ENCODE data around the gene ARID4A.
A peak's percentile ranks its signal among the peaks of the same experiment; 100 is the strongest.

ARID4A gene

DNA sequence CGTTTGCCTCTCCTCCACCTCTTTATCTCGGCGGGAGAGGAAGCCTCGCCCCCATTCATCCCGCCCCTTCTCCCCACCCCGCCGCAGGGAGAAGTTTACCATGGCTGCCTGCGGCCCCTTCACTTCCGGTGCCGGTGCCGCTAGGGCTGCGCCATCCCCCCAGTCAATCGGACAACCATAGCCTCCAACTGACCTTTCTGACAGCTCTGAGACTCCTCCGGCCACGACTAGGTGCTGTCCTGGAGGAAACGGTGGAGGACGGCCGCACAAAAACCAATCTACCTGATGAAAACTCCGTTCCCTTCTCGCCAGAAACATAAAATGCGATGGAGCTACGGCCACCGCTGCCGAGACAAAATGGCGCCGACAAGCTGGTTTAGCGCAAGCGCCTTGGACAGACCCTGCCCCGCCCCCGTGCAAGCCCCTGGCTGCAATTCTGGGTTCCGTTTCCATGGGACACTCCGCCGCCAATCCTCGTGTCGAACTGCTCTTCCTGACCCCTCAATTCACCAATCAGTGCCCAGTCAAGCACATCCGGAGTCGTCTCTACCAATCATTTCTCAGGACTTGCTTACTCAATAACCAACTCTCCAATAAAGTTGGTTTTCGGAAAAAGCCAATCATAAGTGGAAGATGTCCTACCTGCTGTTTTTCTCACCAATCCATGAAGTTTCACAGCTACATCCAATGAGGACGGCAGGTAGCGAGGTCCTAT is 436 bp upstream of the ARID4A start (continued):
- TF ChIP-seq OSR1 (CRISPR knock-in tag; IDR thresholded peaks at IDR 0.05), result peak; percentile 97
- peak; percentile 100 for TF ChIP-seq PPARA (CRISPR knock-in tag; IDR thresholded peaks at IDR 0.05; ENCODE audit: borderline replicate concordance)
- peak; percentile 90; the same call in 1 of the 2 replicates for TF ChIP-seq ESRRG (CRISPR knock-in tag; IDR thresholded peaks at IDR 0.05)
- TF ChIP-seq TOX (CRISPR knock-in tag; IDR thresholded peaks at IDR 0.05; ENCODE audit: borderline replicate concordance), result peak; percentile 90

DNA sequence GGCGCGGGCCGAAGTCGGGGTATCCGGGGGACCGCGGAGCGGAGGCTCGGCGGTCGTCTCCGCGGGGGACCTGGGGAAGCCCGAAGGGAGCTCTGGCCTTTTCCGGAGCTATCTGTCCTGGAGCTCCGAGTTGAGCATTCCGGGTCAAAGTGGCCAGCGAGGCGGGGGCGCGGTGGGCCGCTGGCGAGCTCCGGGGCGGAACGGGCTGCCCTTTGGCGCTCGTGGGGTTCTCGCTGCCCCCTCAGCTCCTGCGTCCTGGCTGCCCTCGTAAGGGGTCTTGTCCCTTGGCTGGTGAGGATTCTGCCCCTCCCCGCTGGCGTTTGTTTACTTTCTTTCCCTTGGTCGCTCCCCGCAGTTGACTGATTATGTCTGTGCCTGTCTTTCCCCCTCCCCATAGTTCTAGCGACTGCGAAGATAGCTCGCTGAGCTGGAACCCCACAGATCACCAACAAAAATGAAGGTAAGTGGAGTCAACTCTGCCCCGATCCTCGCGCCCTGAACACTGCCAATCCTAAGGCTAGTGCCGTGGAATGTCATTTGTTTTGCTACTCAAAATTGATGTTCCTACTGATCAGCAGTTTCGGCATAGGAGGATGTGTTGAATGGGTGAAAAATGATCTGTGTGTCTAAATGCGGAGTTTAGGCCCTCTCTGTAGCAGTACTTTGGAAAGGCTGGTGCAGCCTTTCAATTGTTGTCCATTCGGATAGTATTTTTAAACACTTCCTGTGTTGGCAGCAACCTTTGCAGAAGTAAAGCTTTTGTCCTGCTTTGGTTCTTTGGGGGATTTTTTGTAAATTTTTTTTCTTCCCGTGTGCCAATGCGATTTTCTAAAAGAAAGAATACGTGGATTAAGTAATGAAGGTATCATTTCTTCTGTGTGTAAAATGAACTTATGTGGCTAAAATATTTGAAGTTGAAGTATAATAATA is 1.3 kb downstream of the ARID4A start:
- ATAC-seq, result no peak
- TF ChIP-seq CSDC2 (CRISPR knock-in tag; IDR thresholded peaks at IDR 0.05) (no peak), TCF4 (CRISPR knock-in tag; IDR thresholded peaks at IDR 0.05; ENCODE audit: borderline replicate concordance) (no peak), ZFP3 (CRISPR knock-in tag; IDR thresholded peaks at IDR 0.05) (no peak), ISL1 (CRISPR knock-in tag; IDR thresholded peaks at IDR 0.05) (no peak), PPARA (CRISPR knock-in tag; IDR thresholded peaks at IDR 0.05; ENCODE audit: borderline replicate concordance) (no peak)
- TF ChIP-seq, protein P1, sequence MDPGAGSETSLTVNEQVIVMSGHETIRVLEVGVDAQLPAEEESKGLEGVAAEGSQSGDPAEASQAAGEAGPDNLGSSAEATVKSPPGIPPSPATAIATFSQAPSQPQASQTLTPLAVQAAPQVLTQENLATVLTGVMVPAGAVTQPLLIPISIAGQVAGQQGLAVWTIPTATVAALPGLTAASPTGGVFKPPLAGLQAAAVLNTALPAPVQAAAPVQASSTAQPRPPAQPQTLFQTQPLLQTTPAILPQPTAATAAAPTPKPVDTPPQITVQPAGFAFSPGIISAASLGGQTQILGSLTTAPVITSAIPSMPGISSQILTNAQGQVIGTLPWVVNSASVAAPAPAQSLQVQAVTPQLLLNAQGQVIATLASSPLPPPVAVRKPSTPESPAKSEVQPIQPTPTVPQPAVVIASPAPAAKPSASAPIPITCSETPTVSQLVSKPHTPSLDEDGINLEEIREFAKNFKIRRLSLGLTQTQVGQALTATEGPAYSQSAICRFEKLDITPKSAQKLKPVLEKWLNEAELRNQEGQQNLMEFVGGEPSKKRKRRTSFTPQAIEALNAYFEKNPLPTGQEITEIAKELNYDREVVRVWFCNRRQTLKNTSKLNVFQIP (CRISPR knock-in tag; IDR thresholded peaks at IDR 0.05; ENCODE audit: borderline replicate concordance, low read depth), result no peak
- TF ChIP-seq, protein P2, sequence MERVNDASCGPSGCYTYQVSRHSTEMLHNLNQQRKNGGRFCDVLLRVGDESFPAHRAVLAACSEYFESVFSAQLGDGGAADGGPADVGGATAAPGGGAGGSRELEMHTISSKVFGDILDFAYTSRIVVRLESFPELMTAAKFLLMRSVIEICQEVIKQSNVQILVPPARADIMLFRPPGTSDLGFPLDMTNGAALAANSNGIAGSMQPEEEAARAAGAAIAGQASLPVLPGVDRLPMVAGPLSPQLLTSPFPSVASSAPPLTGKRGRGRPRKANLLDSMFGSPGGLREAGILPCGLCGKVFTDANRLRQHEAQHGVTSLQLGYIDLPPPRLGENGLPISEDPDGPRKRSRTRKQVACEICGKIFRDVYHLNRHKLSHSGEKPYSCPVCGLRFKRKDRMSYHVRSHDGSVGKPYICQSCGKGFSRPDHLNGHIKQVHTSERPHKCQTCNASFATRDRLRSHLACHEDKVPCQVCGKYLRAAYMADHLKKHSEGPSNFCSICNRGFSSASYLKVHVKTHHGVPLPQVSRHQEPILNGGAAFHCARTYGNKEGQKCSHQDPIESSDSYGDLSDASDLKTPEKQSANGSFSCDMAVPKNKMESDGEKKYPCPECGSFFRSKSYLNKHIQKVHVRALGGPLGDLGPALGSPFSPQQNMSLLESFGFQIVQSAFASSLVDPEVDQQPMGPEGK (CRISPR knock-in tag; IDR thresholded peaks at IDR 0.05; ENCODE audit: borderline replicate concordance), result no peak
- TF ChIP-seq, protein P3, sequence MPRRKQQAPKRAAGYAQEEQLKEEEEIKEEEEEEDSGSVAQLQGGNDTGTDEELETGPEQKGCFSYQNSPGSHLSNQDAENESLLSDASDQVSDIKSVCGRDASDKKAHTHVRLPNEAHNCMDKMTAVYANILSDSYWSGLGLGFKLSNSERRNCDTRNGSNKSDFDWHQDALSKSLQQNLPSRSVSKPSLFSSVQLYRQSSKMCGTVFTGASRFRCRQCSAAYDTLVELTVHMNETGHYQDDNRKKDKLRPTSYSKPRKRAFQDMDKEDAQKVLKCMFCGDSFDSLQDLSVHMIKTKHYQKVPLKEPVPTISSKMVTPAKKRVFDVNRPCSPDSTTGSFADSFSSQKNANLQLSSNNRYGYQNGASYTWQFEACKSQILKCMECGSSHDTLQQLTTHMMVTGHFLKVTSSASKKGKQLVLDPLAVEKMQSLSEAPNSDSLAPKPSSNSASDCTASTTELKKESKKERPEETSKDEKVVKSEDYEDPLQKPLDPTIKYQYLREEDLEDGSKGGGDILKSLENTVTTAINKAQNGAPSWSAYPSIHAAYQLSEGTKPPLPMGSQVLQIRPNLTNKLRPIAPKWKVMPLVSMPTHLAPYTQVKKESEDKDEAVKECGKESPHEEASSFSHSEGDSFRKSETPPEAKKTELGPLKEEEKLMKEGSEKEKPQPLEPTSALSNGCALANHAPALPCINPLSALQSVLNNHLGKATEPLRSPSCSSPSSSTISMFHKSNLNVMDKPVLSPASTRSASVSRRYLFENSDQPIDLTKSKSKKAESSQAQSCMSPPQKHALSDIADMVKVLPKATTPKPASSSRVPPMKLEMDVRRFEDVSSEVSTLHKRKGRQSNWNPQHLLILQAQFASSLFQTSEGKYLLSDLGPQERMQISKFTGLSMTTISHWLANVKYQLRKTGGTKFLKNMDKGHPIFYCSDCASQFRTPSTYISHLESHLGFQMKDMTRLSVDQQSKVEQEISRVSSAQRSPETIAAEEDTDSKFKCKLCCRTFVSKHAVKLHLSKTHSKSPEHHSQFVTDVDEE (CRISPR knock-in tag; IDR thresholded peaks at IDR 0.05), result no peak

DNA sequence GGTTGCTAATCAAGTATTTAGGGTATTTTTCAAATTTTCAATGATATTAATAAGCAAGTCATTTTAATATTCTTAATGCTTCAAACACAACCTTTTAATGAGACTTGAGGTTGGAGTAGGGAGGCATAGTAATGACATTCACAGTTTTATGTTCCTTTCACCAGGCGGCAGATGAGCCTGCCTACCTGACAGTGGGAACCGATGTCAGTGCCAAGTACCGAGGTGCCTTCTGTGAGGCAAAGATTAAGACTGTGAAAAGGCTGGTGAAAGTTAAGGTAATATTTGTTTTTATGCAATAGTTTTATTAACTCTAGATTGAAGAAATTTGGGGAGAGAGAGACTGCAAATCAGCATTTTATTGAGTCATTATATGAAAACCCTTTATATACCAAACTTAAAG is 3.1 kb downstream of the ARID4A start:
- no peak for ATAC-seq
- TF ChIP-seq ZFP3 (CRISPR knock-in tag; IDR thresholded peaks at IDR 0.05) (no peak), SNAI2 (CRISPR knock-in tag; IDR thresholded peaks at IDR 0.05) (no peak), ZFP30 (CRISPR knock-in tag; IDR thresholded peaks at IDR 0.05) (no peak), ZC3H10 (CRISPR knock-in tag; IDR thresholded peaks at IDR 0.05) (no peak), TOX (CRISPR knock-in tag; IDR thresholded peaks at IDR 0.05; ENCODE audit: borderline replicate concordance) (no peak), OSR1 (CRISPR knock-in tag; IDR thresholded peaks at IDR 0.05) (no peak), ESRRG (CRISPR knock-in tag; IDR thresholded peaks at IDR 0.05) (no peak), PPARA (CRISPR knock-in tag; IDR thresholded peaks at IDR 0.05; ENCODE audit: borderline replicate concordance) (no peak)
- TF ChIP-seq, protein P2 (CRISPR knock-in tag; IDR thresholded peaks at IDR 0.05; ENCODE audit: borderline replicate concordance), result no peak
- TF ChIP-seq, protein P1 (CRISPR knock-in tag; IDR thresholded peaks at IDR 0.05; ENCODE audit: borderline replicate concordance, low read depth), result no peak
